SU-DHL-6 (cell line): ENCODE measurements around the gene RGS6.

Source experiments
- H2AFZ ChIP-seq: fragments of 200-600 bp; sonication (generic); 2 replicates; pipeline ENCODE4 v1.6.1; 2014; ENCODE audit warnings: low read depth, mild to moderate bottlenecking, moderate library complexity, mixed read lengths, antibody characterized with exemption, low read length; ENCODE audit not compliant: severe bottlenecking
- H3F3A ChIP-seq: fragments of 200-600 bp; shearing (Covaris generic); 2 replicates; pipeline ENCODE4 v1.6.0; 2016; ENCODE audit warnings: antibody characterized with exemption, mild to moderate bottlenecking; ENCODE audit not compliant: insufficient read depth
- H3K27ac ChIP-seq: fragments of 200-600 bp; sonication (generic); 2 replicates; pipeline ENCODE4 v1.5.1; 2016; ENCODE audit warnings: low read depth, mild to moderate bottlenecking, low read length, moderate library complexity, mixed read lengths
- H3K27me3 ChIP-seq: fragments of 200-600 bp; sonication (generic), shearing (Covaris generic); 2 replicates; pipeline ENCODE4 v1.6.0; 2014; ENCODE audit warnings: mild to moderate bottlenecking, low read length
- H3K36me3 ChIP-seq: fragments of 200-600 bp; sonication (generic); 2 replicates; pipeline ENCODE4 v1.6.1; 2014; ENCODE audit warnings: mild to moderate bottlenecking, low read length, mixed read lengths
- H3K4me2 ChIP-seq: fragments of 300-600, 200-600 bp; shearing (Covaris generic), sonication (generic); 2 replicates; pipeline ENCODE4 v1.6.0; 2014; ENCODE audit warnings: low read length, low read depth, mild to moderate bottlenecking; ENCODE audit not compliant: poor library complexity, severe bottlenecking
- H3K4me3 ChIP-seq: fragments of 200-600 bp; sonication (generic); 2 replicates; pipeline ENCODE4 v1.5.1; 2014; ENCODE audit warnings: antibody characterized with exemption, low read length, mild to moderate bottlenecking, mixed read lengths; ENCODE audit not compliant: insufficient read depth, poor library complexity, severe bottlenecking
- H3K79me2 ChIP-seq: fragments of 200-600 bp; sonication (generic); 2 replicates; pipeline ENCODE4 v1.6.1; 2014; ENCODE audit warnings: mild to moderate bottlenecking, low read length, moderate library complexity; ENCODE audit not compliant: insufficient read depth
- H3K9ac ChIP-seq: fragments of 200-600 bp; sonication (generic); 2 replicates; pipeline ENCODE4 v1.7.0; 2014; ENCODE audit warnings: mild to moderate bottlenecking, low read length
- H3K9me2 ChIP-seq: fragments of 200-600 bp; sonication (generic); replicated peaks from 2 replicates; pipeline ENCODE4 v1.6.1; 2014; ENCODE audit warnings: low read length; ENCODE audit not compliant: insufficient read depth
- H3K9me3 ChIP-seq: fragments of 200-600 bp; sonication (generic); 2 replicates; pipeline ENCODE4 v1.6.1; 2014; ENCODE audit warnings: low read length, mixed read lengths; ENCODE audit not compliant: insufficient read depth
- H4K20me1 ChIP-seq: fragments of 200-600 bp; sonication (generic); 2 replicates; pipeline ENCODE4 v1.6.1; 2014; ENCODE audit warnings: low read depth, mild to moderate bottlenecking, antibody characterized with exemption, low read length, moderate library complexity, mixed read lengths
- CTCF ChIP-seq: fragments of 200-600 bp; sonication (generic); IDR thresholded peaks from one replicate; pipeline ENCODE4 v1.5.1; 2017; ENCODE audit warnings: antibody characterized with exemption, mild to moderate bottlenecking, low read length, moderate library complexity; ENCODE audit not compliant: insufficient read depth, poor library complexity, severe bottlenecking
- EZH2phosphoT487 ChIP-seq: fragments of 200-600 bp; sonication (generic), shearing (Covaris generic); conservative IDR thresholded peaks from 2 replicates; pipeline ENCODE4 v1.6.1; 2018; ENCODE audit warnings: mild to moderate bottlenecking, antibody characterized with exemption, low read length, moderate library complexity, mixed read lengths

The RGS6 gene

GRCh38 chr14:72452774-72453173, 520.5 kb downstream of the RGS6 start:
- Histone ChIP-seq H3K79me2 (no peaks in the 10 kb centered on the region), H3K36me3 (no peaks in the 10 kb centered on the region), H3F3A (no peaks in the 10 kb centered on the region), H4K20me1 (no peaks in the 10 kb centered on the region), H3K9ac (no peak overlapping the region), H3K4me2 (no peak overlapping the region), H3K27me3 (no peaks in the 10 kb centered on the region), H3K4me3 (no peak overlapping the region), H2AFZ (no peak overlapping the region), H3K9me2 (no peaks in the 10 kb centered on the region), H3K27ac (no peak overlapping the region), H3K9me3 (no peaks in the 10 kb centered on the region)
- no peak for TF ChIP-seq CTCF
- TF ChIP-seq EZH2phosphoT487 = no peak

- no peak overlapping the region for H3K4me3 ChIP-seq
- H3F3A ChIP-seq = no peaks in the 10 kb centered on the region
- H3K27ac ChIP-seq = no peak overlapping the region
- H3K9ac ChIP-seq = no peak overlapping the region
- no peaks in the 10 kb centered on the region for H3K36me3 ChIP-seq
- no peaks in the 10 kb centered on the region for H3K9me3 ChIP-seq
- no peaks in the 10 kb centered on the region for H3K27me3 ChIP-seq
- no peaks in the 10 kb centered on the region for H4K20me1 ChIP-seq
- TF ChIP-seq CTCF (no peak), EZH2phosphoT487 (no peak)
- no peak overlapping the region for H2AFZ ChIP-seq
- H3K4me2 ChIP-seq = no peak overlapping the region
- no peaks in the 10 kb centered on the region for H3K9me2 ChIP-seq
- H3K79me2 ChIP-seq = no peaks in the 10 kb centered on the region
Measured at GRCh38 chr14:72454388-72455160, 522.3 kb downstream of the RGS6 start.

- no peak overlapping the region for H3K4me3 ChIP-seq
- no peaks in the 10 kb centered on the region for H3K79me2 ChIP-seq
- H3K9me3 ChIP-seq = no peaks in the 10 kb centered on the region
- no peak overlapping the region for H3K27ac ChIP-seq
- H3K9ac ChIP-seq = no peak overlapping the region
- no peaks in the 10 kb centered on the region for H3K27me3 ChIP-seq
- no peak overlapping the region for H3K4me2 ChIP-seq
- no peak overlapping the region for H2AFZ ChIP-seq
- no peaks in the 10 kb centered on the region for H4K20me1 ChIP-seq
- TF ChIP-seq CTCF = no peak
- TF ChIP-seq EZH2phosphoT487 = no peak
- no peaks in the 10 kb centered on the region for H3F3A ChIP-seq
- no peaks in the 10 kb centered on the region for H3K9me2 ChIP-seq
- no peaks in the 10 kb centered on the region for H3K36me3 ChIP-seq
Measured at GRCh38 chr14:72457641-72458040, 525.4 kb downstream of the RGS6 start.
